Suppressor macrophage treated with lipopolysaccharide for 4 hours (primary cell): ENCODE measurements around the gene KIF17.

Source experiments
- DNase-seq: peaks from one replicate; pipeline ENCODE4 v3.0.0-alpha.2; 2020

Gene KIF17

DNA sequence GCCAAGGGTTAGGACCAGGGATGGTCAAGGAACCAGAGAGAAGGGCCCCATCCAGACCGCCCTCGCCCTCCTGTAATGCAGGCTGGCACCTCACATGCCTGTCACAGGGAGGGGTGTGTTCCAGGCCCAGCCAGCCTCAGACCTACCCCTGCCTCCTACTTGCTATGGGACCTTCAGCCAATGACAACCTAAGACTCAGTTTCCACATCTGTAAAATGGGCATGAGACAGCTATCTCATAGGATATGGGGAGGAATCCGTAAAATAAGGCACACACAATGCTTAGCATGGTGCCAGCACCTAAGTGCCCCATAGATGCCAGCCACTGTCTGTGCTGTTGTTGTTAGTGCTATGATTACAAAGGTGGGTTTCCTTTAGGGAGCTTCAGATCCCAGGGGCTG, 7.9 kb downstream of the KIF17 start:
- no peak for DNase-seq

DNA sequence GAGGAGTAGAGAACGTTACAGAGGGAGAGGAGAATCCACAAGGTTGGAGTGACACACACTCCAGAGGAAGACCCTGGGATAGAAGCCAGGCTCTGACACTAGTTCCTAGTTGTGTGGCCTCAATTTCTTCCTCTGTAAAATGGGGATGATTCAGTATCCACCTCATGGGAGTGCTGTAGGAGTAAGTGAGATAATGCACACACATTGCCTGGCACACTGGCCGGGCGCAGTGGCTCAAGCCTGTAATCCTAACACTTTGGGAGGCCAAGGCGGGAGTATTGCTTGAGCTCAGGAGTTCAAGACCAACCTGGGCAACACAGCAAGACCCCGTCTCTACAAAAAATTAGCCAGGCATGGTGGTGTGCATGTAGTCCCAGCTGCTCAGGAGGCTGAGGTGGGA, 8.9 kb downstream of the KIF17 start:
- DNase-seq, result no peak

DNA sequence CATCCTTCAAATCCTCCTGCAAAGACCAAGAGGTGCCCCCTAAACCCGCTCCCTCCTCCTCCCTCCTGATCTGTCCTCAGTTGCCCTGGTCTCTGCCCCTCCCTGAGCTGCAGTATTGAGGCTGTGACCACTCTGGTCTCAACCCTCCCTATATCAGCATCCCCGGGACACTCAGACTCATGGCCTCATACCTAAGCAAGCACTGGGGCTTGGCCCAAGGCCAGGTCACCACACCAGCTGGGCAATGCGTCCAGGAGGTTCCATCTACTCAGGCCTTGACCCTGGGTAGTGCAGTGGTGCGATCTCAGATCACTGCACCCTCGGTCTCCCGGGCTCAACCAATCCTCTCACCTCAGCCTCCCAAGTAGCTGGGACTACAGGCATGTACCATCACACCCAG, 9.8 kb downstream of the KIF17 start:
- no peak for DNase-seq

DNA sequence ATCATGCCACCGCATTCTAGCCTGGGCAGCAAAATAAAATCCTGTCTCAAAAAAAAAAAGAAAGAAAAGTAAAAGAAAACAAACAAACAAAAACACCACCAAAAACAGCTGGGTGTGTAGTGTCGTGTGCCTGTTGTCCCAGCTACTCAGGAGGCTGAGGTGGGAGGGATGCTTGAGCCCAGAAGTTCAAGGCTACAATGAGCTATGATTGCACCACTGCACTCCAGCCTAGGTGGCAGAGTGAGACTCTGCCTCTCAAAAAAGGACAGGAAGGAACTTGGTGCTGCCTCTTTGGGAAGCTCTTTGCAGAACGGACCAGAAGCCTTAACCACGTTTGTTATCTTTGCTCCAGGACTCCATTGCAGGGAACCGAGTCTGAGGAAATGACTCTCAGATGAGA, 11.0 kb downstream of the KIF17 start:
- DNase-seq, result no peak

DNA sequence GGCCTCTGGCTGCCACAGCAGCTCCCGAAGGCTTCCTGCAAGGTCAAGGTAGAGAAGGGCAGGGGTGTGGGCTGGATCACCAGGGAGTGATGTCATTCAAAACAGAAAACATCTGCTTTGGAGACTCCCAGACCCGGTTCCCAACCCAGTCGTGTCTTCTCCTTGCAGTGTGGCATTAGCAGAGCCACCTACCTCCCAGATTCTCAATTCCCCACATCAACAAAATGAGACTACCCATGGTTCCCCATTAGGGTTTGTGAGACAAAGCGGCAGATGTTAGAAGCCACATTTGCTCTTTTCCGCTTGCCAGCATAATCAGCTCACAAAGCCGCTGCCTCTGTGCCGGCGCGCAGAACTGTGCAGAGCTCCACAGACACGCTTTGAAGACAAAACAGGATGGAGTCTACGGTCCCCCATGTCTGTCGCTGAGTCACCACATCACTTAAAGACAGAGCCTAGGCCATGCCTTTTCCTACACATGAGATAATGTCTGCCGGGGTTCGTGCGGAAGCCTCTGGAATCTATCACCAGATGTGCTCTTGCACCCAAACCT, 12.5 kb downstream of the KIF17 start:
- DNase-seq, result no peak

DNA sequence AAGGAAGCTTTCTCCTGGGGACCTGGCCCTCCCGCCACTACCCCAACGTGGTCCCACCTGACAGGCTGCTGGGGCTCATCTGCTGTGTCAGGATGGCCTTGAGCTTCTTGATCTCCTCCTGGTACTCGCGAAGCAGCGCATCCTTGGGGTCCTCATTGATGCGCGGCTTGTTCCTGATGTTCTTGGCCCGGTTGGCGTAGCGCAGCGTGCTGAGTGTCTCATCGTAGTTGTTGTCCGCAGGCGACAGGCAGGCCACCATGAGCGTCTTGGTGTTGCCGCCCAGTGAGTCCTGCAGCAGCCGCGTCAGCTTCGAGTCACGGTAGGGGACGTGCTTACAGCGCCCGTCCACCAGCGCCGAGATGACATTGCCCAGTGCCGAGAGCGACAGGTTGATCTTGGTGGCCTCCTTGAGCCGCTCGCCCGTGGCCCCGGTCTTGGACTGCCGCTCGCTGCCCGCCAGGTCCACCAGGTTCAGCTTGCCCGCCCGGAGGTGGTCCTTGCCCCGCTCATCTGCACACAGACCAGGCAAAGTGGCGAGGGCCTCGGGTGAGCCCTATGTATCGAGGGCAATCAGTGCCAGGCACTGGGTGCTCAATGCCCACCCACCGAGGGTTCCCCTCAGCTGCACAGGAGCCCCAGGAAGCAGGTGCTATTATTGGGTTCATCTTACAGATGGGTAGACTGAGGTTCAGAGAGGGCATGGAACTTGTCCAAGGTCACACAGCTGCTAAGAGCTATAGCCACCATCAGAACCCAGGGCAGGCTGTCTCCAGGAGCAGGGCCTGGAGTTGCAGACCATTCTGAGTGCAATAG, 13.2 kb downstream of the KIF17 start:
- no peak for DNase-seq

DNA sequence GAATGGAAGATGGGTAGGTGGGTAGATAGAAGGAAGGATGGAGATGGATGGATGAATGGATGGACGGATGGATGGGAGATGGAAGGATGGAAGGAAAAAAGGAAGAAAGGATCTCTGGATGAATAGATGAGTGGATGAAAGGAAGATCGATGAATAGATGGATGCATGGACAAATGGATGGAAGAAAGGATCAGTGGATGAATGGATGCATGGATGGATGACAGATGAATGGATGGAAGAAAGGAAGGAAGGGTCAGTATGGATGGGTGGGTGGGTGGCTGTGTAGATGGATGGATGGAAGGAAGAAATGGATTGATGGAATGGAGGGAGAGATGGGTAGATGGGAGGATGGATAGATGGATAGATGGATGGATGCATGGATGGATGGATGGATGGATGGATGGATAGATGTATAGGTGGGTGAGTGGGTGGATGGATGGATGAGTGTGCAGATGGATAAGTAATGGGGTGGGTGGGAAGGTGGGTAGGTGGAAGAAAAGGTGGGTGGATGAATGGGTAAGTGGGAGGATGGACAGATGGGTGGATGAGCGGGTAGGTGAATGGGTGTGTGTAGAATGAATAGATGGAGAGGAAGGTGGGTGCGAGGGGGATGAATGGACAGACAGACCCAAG, 14.6 kb downstream of the KIF17 start:
- DNase-seq, result no peak

DNA sequence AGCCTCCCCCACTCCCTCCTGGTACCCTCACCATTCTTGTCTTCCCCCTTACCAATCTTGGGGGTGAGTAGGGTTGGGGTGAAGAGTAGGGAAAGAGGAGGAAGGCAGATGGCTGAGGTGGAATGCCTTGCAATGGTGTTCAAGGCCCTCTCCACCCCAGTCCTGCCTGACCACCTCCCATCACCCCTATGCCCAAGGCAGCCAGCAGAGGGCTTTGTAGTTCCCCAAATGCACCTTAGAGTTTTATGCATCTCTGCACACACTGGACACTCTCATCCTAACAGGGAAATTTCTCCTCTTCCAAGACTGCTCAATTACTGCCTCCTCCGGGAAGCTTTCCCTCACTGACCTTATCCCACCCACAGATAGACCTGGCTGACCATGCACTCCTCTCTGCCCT, 15.4 kb downstream of the KIF17 start:
- no peak for DNase-seq

DNA sequence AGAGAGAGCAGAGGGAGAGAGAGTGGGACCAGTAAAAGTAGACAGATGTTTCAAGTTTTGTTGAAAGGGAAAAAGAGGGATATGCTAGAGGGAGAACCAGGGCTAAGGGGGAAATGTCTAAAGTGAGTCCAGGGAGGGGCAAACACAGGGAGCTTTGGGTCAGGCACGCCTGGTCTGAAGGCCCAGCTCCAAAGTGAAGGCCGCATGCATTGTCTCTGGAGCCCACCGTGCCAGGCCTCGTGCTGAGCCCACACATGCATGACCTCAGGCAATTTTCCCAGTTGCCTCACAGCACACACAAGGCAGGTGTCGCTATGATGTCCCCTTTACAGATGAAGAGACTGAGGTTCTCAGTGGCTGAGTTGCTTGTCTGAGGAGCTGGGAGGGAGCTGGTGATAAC, 16.0 kb downstream of the KIF17 start:
- no peak for DNase-seq

DNA sequence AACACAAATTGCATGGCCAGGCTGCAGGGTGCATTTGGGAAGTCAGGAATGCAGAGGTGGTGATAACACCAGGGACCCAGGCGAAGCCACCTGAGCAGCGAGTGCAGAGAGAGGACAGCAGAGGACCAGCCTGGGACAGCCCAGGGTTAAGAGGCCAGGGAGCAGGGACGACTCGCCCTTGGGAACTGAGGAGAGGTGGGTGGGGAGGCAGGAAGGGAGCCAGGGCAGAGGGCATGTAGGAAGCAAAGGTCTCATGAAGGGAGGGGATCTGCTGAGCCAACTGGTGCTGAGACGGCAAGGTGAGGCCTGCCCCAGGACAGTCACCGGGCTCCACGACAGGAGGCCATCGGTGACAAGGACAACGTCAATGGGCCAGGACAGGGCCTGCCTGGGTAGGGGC, 16.4 kb downstream of the KIF17 start:
- no peak for DNase-seq

DNA sequence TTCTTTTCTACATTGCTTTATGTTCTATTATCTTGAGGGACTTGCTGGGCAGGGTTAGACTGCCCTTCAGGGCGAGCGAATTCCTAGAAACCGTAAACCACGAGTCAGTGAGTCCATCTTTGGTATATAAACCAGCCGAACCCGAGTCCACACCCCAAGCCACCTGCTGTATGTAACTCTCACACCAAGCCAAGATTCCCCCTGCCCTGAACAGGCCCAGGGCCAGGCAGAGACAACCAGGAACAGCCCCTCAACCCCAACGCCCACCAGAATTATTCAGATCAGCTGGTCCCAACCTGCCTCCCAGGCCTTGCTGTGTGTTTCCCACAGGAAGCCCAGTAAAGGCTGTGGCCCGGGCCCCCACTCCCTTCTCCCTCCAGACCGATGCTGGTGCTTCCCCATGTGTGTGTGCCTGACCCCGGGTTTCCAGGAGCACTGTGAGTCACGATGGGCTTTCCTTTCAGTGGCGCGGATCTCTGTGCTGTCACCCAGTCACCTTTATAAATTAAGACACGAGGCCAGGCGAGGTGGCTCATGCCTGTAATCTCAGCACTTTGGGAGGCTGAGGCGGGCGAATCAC, 17.1 kb downstream of the KIF17 start:
- no peak for DNase-seq

DNA sequence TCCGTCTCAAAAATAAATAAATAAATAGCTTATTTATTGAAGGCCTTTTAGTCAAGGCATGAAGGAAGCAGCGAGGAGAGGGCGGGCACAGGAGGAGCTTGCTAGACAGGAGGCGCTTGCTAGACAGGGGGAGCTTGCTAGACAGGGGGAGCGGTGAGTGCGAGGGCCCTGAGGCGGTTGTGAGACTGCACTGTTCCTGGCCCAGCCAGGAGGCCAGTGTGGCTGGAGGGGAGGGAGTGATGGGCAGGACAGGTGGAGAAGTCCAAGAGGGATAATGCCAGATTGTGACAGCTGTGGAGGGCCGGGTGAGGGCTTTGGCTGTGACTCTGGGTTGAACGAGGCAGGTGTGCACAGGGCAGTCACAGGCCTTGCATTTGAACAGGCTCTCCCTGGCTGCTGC, 18.2 kb downstream of the KIF17 start:
- DNase-seq, result no peak

DNA sequence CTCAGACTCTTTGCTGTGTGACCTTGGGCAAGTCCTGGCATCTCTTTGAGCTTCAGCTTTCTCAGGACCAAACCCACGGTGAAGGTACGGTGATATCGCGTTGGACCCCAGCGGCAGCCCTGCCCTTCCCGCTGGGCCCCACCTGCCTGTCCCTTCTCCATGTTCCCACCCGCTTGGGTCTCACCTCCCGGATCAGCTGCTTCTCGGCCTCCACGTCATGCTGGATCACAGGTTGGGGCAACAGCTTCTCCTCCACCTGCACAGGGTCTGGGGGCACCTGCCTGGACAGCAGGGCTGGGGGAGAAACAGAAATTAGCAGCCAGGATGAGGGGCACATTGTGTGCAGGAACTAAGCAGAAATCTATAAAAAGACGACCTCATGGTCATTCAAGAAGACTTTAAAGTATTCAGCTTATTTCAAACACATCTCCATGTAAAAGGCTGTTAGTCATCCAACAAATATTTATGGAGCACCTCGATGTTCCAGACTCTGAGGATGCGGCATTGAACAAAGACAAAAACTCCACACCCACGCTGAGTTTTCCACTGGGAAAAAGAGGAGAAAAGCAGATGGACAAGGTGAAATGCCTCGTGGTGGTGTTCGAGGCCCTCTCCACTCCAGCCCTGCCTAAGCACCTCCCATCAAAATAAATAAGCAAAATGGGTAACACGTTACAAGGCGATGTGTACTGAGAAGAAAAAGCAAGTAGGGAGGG, 19.5 kb downstream of the KIF17 start:
- DNase-seq, result no peak

DNA sequence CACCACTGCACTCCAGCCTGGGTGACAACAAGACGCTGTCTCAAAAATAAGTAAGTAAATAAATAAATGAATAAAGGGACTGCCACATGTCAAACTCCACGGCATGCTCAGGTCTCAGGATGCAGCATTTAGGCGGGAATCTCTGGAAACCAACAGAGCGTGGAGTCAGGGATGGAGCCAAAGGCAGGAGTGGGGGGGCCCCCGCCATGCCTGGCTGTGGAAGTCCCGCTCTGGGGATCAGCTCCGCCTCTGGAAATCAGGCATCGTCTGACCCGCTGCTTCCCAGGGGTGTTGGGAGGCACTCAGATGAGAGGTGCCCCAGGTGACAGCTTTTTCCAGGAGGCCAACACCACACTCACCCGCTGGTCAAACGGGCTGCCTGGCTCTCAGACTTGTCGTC, 20.2 kb downstream of the KIF17 start:
- no peak for DNase-seq

DNA sequence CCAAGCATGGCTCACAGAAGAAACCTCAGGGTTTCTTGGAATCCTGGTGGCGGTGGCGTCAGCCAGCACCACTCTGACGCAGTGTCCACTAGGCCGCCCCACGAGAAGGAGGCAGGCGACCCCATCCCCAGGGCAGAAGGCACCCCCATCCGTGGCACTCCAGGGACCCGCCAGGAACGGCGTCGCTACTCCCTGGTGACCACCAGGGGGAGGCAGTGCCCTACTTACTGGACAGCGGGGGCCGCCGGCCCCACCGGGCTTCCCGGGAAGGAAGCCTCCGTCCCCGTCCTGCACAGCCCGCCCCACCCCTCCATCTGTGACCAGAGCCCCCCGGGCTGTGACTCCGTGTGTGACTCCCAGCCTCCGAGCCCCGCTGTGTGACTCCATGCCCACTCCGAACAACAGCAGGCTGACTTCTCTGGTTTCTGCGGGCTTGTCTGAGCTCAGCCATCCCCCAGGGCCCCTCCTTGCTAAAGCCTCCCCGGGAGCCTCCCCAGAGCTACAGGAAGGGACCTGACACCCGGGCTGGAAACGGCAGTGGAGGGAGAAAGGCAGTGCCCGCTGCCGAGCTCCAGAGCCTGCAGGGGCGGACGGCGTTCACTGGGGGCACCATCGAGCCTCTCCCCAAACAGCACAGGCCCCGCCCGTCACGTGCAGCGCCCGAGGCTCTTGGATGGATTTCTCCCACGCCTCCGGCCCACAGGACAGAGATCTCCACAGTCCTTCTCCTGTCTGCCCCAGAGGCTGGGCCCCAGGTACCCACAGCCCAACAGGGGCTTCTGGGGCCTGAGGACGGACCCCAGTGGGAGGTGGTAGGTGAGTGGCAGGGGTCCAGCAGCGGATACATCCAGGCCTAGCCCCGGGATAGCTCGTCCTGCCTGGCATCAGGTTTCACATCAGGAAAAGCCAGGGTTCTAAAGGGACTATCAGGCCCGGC, 21.1 kb downstream of the KIF17 start:
- DNase-seq, result peak; percentile 93

DNA sequence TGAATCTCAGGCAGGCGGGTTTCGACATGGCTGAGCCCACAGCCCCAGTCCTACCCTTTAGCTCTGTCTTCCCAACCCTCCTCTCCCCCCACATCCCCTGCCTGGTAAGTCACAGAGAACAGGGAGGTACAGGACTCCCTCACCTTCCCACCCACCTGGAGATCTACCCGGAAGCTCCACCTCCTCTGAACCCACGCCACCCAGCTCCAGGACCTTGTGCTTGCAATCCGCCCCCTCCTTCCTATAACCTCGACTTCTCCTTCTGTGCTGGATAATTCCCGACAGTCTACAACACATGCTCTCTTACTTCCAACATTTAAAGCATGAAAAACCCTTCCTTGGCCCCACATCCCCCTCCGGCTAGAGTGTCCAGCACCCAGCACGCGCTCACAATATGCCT, 22.3 kb downstream of the KIF17 start:
- no peak for DNase-seq

DNA sequence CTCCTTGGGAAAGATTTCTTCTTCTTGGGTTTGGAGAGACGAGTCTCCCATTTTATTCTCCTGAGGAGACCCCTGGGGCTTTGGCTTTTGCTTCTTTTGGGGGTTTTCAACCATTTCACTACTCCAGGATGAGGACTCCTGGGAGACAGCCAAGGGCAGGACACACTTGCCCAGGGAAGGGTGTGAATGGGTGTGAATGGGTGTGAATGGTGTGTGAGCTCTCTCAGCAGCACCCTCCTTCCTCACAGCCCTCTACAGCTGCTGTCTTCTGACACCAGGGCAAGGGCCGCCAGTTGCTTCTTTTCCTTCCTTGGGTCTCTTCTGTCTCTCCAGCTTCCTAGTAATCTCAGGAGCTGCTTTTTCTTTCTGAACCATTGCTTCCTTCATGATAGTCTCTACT, 24.2 kb downstream of the KIF17 start:
- DNase-seq, result no peak

DNA sequence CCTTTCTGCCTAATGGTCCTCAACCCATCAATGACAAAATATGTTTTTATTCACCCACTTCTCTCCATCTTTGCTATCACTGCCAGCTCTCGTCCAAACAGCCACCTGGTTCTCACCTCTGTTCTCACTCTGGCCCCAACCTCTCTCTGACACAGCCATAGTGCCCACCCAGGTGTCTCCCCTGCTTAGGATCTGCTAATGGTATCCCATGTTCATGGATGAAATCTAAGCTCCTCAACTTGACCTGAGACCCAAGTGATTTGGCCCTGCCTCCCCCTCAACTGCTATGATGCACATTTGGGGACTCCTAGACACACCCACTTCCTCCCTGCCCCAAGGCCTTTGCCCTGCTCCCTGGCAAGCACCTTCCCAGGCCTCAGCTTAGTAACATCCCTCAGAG, 25.9 kb downstream of the KIF17 start:
- DNase-seq, result no peak

DNA sequence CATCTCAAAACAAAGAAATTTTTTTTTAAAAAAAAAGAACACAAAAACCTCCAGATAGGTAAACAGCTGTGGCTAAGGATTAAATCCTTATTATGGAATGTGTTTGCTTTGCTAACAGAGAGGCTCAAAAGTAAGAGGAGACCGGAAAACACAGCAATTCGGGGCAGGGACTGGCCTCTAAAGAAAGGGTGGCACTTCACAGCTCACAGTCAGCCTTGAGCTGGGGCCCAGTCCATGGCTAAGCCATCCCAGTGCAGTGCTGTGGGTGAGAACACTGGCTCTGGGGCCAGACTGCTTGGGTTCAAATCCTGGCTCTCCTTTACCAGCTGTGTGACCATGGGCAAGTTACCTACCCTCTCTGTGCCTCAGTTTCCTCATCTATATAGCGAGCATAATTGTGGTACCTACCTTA, 28.2 kb downstream of the KIF17 start:
- DNase-seq, result no peak

DNA sequence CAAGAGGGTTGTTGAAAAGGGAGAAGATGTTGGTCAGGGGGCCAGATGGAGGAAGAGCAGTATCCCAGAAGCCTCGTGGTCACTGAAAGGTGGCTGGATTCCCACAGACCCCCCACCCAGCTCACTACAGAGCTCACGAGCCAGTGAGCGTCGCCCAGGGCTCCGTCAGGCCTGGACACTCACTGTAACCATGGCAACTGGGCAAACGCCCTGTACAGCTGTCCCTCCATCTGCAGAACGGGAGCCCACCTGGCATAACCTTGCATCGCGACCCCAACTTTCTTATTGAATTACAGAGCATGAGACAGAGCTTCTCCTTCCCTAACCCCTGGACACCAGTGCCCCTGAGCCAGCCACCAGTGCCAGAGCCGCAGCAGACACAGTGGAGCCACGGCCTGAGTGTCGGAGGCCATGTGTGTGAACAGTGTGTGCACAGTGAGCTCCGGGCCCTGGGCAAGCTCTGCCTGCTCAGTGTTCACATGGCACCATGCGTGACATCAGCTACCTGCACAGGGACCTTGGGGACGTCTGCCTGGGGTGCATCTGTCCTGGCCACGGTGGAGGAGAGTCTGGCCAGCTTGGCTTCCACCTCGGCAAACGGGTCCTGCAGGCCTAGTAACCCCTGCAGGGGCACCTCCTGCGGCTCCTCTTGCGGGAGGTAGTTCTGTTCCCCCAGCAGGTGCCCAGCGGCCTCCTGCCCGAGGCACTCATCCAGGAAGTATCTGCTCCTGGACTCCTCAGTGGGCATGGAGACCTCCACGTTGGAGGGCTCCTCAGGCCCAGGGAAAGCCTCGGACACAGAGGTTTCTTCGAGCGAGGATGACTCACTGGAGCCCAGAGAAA, 30.7 kb downstream of the KIF17 start:
- no peak for DNase-seq

DNA sequence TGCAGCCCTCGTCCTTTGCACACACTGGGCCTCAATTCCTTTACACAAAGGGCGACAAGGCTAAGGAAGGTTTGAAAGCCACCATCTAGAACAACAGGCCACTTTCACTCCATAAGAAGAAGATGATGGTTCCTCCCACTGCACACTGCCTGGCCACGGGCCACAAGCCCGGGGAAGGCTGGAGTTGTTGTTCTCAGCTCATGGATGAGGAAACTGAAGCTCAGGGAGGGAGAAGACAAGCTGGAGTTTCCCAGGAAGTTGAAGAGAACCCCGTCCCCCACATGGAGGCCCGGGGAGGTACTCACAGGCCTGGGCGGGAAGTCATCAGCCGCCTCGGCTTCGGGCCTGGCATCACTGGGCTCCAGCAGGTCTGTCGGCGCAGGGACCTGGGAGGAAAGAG, 32.1 kb downstream of the KIF17 start:
- peak; percentile 10 for DNase-seq
